Transverse colon (tissue), 4 donors: ENCODE measurements around the gene PSKH1. TPM values are rescaled to one million over a fixed set of nuclear protein-coding genes. Genes with fewer than 3 reads are reported as not detected.

ENCODE experiments used
- DNase-seq: peaks from one replicate; pipeline ENCODE4 v3.0.0-alpha.2; 2019
- H3K27ac ChIP-seq, 4 donors: fragments of 200-600 bp; sonication (generic); 2 replicates each; pipeline ENCODE4 v1.5.1; 2016 to 2018; ENCODE audit warnings: inconsistent platforms in 4 of 4
- H3K27me3 ChIP-seq: fragments of 200-600 bp; sonication (generic); 2 replicates; pipeline ENCODE4 v1.5.1; 2017; ENCODE audit warnings: inconsistent platforms
- H3K36me3 ChIP-seq, 4 donors: fragments of 200-600 bp; sonication (generic); 2 replicates each; pipeline ENCODE4 v1.5.1; 2017 to 2019; ENCODE audit warnings: inconsistent platforms in 4 of 4
- H3K4me1 ChIP-seq, 4 donors: fragments of 200-600 bp; sonication (generic); 2 replicates each; pipeline ENCODE4 v1.5.1; 2017 to 2020; ENCODE audit warnings: inconsistent platforms in 4 of 4
- H3K4me3 ChIP-seq, 4 donors: fragments of 200-600 bp; sonication (generic); 1 replicate in 1 of 4; 2 replicates in 3 of 4; pipeline versions ENCODE4 v1.5.1 to v1.6.1; 2017 to 2019; ENCODE audit warnings: inconsistent platforms in 4 of 4
- H3K9me3 ChIP-seq, 2 donors: fragments of 200-600 bp; sonication (generic); 2 replicates each; pipeline ENCODE4 v1.5.1; 2017 to 2019; ENCODE audit warnings: inconsistent platforms in 2 of 2
- CTCF ChIP-seq, 5 experiments: fragments of 200-600 bp in 3 of 5; fragments of 450-650 bp in 2 of 5; sonication (generic) in 3 of 5; IDR thresholded peaks; 1 replicate in 2 of 5; 2 replicates in 3 of 5; pipeline ENCODE4 v1.5.1; 2016 to 2017; ENCODE audit warnings: antibody characterized with exemption in 5 of 5, inconsistent platforms in 3 of 5, mild to moderate bottlenecking in 2 of 5, moderate library complexity in 1 of 5
- EP300 ChIP-seq: sonication (generic); formaldehyde crosslinking; IDR thresholded peaks from one replicate; pipeline ENCODE4 v1.6.1; 2017; ENCODE audit warnings: antibody characterized with exemption, low read depth
- POLR2A ChIP-seq: fragments of 450-650 bp; IDR thresholded peaks from one replicate; pipeline ENCODE4 v1.6.1; 2016; ENCODE audit warnings: antibody characterized with exemption, mild to moderate bottlenecking, moderate library complexity
- POLR2AphosphoS5 ChIP-seq, 3 donors: sonication (generic); formaldehyde crosslinking; IDR thresholded peaks; one replicate each; pipeline ENCODE4 v1.6.1; 2016; ENCODE audit warnings: antibody characterized with exemption in 3 of 3
- WGBS, 2 donors: methylation state at CpG; one replicate each; pipeline ENCODE4 v1.1.5; 2018; ENCODE audit warnings: low coverage in 1 of 2; 5-methylcytosine and 5-hydroxymethylcytosine counted together
- in situ Hi-C, 4 donors: fragments of 200-750 bp; cut with MboI; loops; one replicate each; pipeline versions ENCODE4 v1.15.0 to v1.15.1; 2017; ENCODE audit warnings: low sequenced_read_pairs in 3 of 4, low pct_ligation_motif_present in 1 of 4, low pct_unique_long_range_greater_than_20kb in 1 of 4
- intact Hi-C: fragments of 100-400 bp; cut with DNase I; formaldehyde crosslinking; loops from one replicate; pipeline ENCODE4 v1.15.1; 2023; ENCODE audit warnings: low total_unique reads
- total RNA-seq, 4 donors: library from RNA; depleted of rRNA; stranded (reverse); fragments of >200 nt; gene quantifications; one replicate each; pipeline ENCODE4 v1.1.0, GENCODE V29; 2016

PSKH1 gene
- 100 to 1,000 TPM in 1 of 4 donors, 10 to 100 TPM in 3; 24.1 to 132 (median 56.2) TPM for total RNA-seq

DNA sequence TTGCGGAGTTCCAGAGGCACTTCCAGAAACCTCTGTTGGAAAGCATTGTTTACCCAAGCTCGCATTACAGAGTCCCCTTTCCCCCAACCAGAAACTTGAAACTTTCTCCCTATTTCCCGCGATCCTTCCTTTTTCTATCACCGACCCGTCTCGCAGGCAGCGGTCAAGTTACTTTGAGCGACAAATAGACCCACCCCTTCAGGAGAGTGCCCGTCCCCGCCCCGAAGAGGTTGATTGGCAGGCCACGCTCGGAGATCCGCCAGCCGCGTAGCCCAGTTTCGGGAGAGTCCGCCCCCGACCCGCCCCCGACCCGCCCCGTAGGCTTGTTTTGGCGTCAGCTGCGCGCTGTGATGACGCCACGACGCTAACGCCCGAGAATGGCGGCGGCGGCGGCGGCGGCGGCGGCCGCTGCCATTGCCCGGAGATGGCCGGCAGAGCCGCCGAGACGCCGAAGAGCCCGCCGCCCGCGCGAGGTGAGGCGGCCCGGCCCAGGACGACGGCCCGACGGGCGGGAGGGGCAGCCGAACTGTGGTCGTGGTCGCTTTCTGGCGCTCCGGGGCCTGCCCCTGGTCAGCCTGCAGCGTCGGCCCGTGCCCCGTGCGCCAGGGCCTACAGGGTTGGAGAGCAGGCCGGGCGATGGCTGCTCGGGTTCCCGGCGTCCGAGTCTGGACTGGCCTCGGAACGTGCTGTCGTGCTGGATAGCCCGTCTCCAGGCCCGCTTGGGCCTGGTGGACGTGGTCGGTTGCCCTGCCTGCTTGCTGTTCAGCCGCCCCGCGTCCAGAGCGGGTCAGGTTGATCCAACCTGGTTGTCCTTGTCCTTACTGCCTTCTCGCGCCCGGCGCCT is at the start of gene PSKH1:
Gene PSKH1 (plus strand): TSS at position 356 of the 844 bp plus-strand sequence. CDS start 15,496 bp downstream, outside the sequence.
- Histone ChIP-seq H3K4me1 (peaks cover 8 to 50% (median 39%) of the 10 kb centered on the region in 4 donors), H3K27me3 (no peaks in the 10 kb centered on the region), H3K36me3 (no peaks in the 10 kb centered on the region), H3K27ac (peak within 1 kb of the TSS; percentile 94 to 99 (median 98)), H3K4me3 (peak within 1 kb of the TSS; percentile 68 to 98 (median 89)), H3K9me3 (no peaks in the 10 kb centered on the region)
- intact Hi-C loops = no loop called here
- DNase-seq = peak; percentile 98
- 0 to 1% methylated on average over 1 to 64 of the region's 90 CpGs for WGBS, 2 donors
- TF ChIP-seq EP300 (no peak), POLR2AphosphoS5 (IDR thresholded peaks at IDR 0.05) (peak; percentile 65 to 86 (median 79))
- in situ Hi-C loops = no loop called here

- peaks cover 40 to 51% (median 46%) of the 10 kb centered on the region in 4 donors for H3K4me1 ChIP-seq
- intact Hi-C loops = no loop called here
Measured at GRCh38 chr16:67843343-67843765, 49.7 kb upstream of the PSKH1 start.

GRCh38 chr16:67844497-67844896 is 48.6 kb upstream of the PSKH1 start:
- H3K36me3 ChIP-seq = no peaks in the 10 kb centered on the region

More at GRCh38 chr16:67843343-67843765, 49.7 kb upstream of the PSKH1 start:
- Histone ChIP-seq H3K4me3 (peak overlapping the region; percentile 51 to 84 (median 82)), H3K36me3 (no peaks in the 10 kb centered on the region), H3K27me3 (no peaks in the 10 kb centered on the region), H3K9me3 (no peaks in the 10 kb centered on the region), H3K27ac (peak overlapping the region; percentile 95 to 98 (median 97))
- TF ChIP-seq CTCF (IDR thresholded peaks at IDR 0.05) = no peak
- no peak for TF ChIP-seq POLR2AphosphoS5 (IDR thresholded peaks at IDR 0.05)
- no peak for TF ChIP-seq EP300
- no peak for TF ChIP-seq POLR2A
- in situ Hi-C loops = no loop called here
- DNase-seq = no peak
- 5% methylated on average over 11 of the region's 11 CpGs; no CpG with 5 or more reads in 1 of the 2 donors for WGBS, 2 donors

DNA sequence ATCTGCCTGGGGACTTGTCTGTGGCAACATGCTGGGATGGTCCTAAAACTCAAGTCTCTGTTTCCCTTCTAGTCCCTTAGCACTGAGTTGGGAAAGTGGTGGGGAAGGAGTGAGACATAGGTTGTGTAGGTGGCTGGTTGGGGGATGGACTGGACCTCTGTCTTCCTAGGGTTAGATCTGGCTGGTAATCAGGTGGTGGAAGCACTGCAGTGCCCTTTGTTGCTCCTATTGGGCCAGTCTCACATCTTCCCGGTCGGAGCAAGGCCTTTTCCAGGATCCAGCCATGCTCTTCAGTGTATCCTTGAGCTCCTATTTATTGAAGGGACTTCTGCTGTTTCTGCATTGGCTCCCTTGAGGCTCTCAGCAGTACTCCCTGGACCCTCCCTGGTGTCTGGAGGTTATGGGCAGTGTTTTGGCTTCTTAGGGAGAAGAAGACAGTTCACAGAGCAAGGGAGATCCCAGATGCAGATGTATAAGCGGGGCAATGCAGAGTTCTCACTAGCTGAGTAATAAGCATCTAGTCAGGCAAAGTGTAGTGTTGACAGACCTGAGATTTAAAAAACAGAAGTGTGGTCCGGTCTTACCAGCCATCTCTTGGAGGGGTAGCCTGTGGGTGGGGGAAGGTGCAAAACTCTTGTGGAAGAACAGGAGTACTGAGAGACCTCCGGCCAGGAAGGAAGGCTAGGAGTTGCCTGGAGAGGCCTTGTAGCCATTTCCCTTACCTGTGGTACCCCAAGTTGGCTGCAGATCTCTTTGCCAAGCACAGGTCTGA is 47.6 kb upstream of the PSKH1 start:
- in situ Hi-C loops = no loop called here

More at GRCh38 chr16:67844497-67844896, 48.6 kb upstream of the PSKH1 start:
- no peak overlapping the region for H3K4me3 ChIP-seq
- H3K9me3 ChIP-seq = no peaks in the 10 kb centered on the region
- H3K27ac ChIP-seq = peak overlapping the region; percentile 95 to 98 (median 97)
- TF ChIP-seq CTCF (IDR thresholded peaks at IDR 0.05) (no peak), POLR2AphosphoS5 (IDR thresholded peaks at IDR 0.05) (no peak), POLR2A (no peak), EP300 (no peak)
- in situ Hi-C loops = no loop called here
- no peak for DNase-seq
- peaks cover 43 to 57% (median 52%) of the 10 kb centered on the region in 4 donors for H3K4me1 ChIP-seq
- no peaks in the 10 kb centered on the region for H3K27me3 ChIP-seq
- intact Hi-C loops = no loop called here
- 70 to 86% methylated on average over 2 to 4 of the region's 4 CpGs for WGBS, 2 donors

More for the DNA sequence above, 47.6 kb upstream of the PSKH1 start:
- peaks cover 43 to 57% (median 52%) of the 10 kb centered on the region in 4 donors for H3K4me1 ChIP-seq
- no peak for TF ChIP-seq CTCF (IDR thresholded peaks at IDR 0.05)
- no peak for TF ChIP-seq POLR2A
- TF ChIP-seq EP300 = no peak
- TF ChIP-seq POLR2AphosphoS5 (IDR thresholded peaks at IDR 0.05) = no peak
- H3K9me3 ChIP-seq = no peaks in the 10 kb centered on the region
- intact Hi-C loops = no loop called here
- no peaks in the 10 kb centered on the region for H3K36me3 ChIP-seq
- DNase-seq = no peak
- peak overlapping the region; percentile 94 to 98 (median 96) for H3K27ac ChIP-seq
- WGBS, 2 donors = 41 to 70% methylated on average over 2 to 5 of the region's 5 CpGs
- no peaks in the 10 kb centered on the region for H3K27me3 ChIP-seq
- peak overlapping the region in 2 of 4 donors; percentile 90 to 98 for H3K4me3 ChIP-seq
